SK-N-SH treated with all-trans-retinoic acid at 6 μM for 48 hours (cell line): Measurements from ENCODE around the gene SLC35D2.

Source experiments
- ATAC-seq: fragments of 200-7000 bp; cut with Tn5 transposase; 3 replicates; pipeline ENCODE4 v1.9.1; 2020; ENCODE audit warnings: mild to moderate bottlenecking, moderate library complexity
- ARNTL ChIP-seq: fragments of 450-650 bp; formaldehyde crosslinking; IDR thresholded peaks from 2 replicates; pipeline ENCODE4 v1.5.0; 2020; ENCODE audit warnings: low read depth, mild to moderate bottlenecking, moderate library complexity, borderline replicate concordance
- BACH2 ChIP-seq: fragments of 250-450 bp; sonication (Bioruptor Pico); IDR thresholded peaks from 2 replicates; pipeline ENCODE4 v1.9.0; 2021; ENCODE audit warnings: mild to moderate bottlenecking, borderline replicate concordance
- CREB5 ChIP-seq: fragments of 250-450 bp; sonication (Bioruptor Pico); IDR thresholded peaks from 2 replicates; pipeline ENCODE4 v1.5.1; 2020; ENCODE audit warnings: low read depth, mild to moderate bottlenecking, moderate library complexity
- CSDC2 ChIP-seq: fragments of 250-450 bp; sonication (Bioruptor Pico); IDR thresholded peaks from 2 replicates; pipeline ENCODE4 v1.5.0; 2020; ENCODE audit warnings: mild to moderate bottlenecking, moderate library complexity
- CSRNP3 ChIP-seq: fragments of 250-450 bp; sonication (Bioruptor Pico); IDR thresholded peaks from 2 replicates; pipeline ENCODE4 v1.5.1; 2021; ENCODE audit warnings: mild to moderate bottlenecking, moderate library complexity
- ESRRG ChIP-seq: fragments of 250-450 bp; sonication (Bioruptor Pico); IDR thresholded peaks from 2 replicates; pipeline ENCODE4 v1.6.1; 2021; ENCODE audit warnings: mild to moderate bottlenecking
- GLIS3 ChIP-seq: fragments of 250-450 bp; sonication (Bioruptor Pico); IDR thresholded peaks from 2 replicates; pipeline ENCODE4 v1.5.0; 2020; ENCODE audit warnings: mild to moderate bottlenecking, moderate library complexity
- ISL1 ChIP-seq: fragments of 250-450 bp; sonication (Bioruptor Pico); IDR thresholded peaks from 2 replicates; pipeline ENCODE4 v2.1.2; 2022; ENCODE audit warnings: mild to moderate bottlenecking, moderate library complexity
- OSR1 ChIP-seq: fragments of 250-450 bp; sonication (Bioruptor Pico); IDR thresholded peaks from 2 replicates; pipeline ENCODE4 v1.8.0; 2022; ENCODE audit warnings: moderate library complexity, mild to moderate bottlenecking, inconsistent platforms
- PATZ1 ChIP-seq: fragments of 250-450 bp; sonication (Bioruptor Pico); IDR thresholded peaks from 2 replicates; pipeline ENCODE4 v1.8.0; 2020; ENCODE audit warnings: mild to moderate bottlenecking, moderate library complexity, borderline replicate concordance
- POU6F1 ChIP-seq: fragments of 250-450 bp; sonication (Bioruptor Pico); IDR thresholded peaks from 2 replicates; pipeline ENCODE4 v1.8.0; 2021; ENCODE audit warnings: low read depth, mild to moderate bottlenecking, moderate library complexity, borderline replicate concordance
- PPARA ChIP-seq: fragments of 250-450 bp; sonication (Bioruptor Pico); IDR thresholded peaks from 2 replicates; pipeline ENCODE4 v1.5.0; 2020; ENCODE audit warnings: mild to moderate bottlenecking, borderline replicate concordance
- SNAI2 ChIP-seq: fragments of 250-450 bp; sonication (Bioruptor Pico); IDR thresholded peaks from 2 replicates; pipeline ENCODE4 v1.5.0; 2020; ENCODE audit warnings: mild to moderate bottlenecking, moderate library complexity
- TCF4 ChIP-seq: fragments of 250-450 bp; sonication (Bioruptor Pico); IDR thresholded peaks from 2 replicates; pipeline ENCODE4 v1.8.0; 2021; ENCODE audit warnings: mild to moderate bottlenecking, moderate library complexity, borderline replicate concordance
- TOX ChIP-seq: fragments of 250-450 bp; sonication (Bioruptor Pico); IDR thresholded peaks from 2 replicates; pipeline ENCODE4 v1.8.0; 2021; ENCODE audit warnings: mild to moderate bottlenecking, moderate library complexity, borderline replicate concordance
- TSHZ2 ChIP-seq: fragments of 250-450 bp; sonication (Bioruptor Pico); IDR thresholded peaks from 2 replicates; pipeline ENCODE4 v1.5.0; 2020; ENCODE audit warnings: mild to moderate bottlenecking, moderate library complexity
- ZFP3 ChIP-seq: fragments of 250-450 bp; sonication (Bioruptor Pico); IDR thresholded peaks from 2 replicates; pipeline ENCODE4 v1.5.0; 2020; ENCODE audit warnings: mild to moderate bottlenecking, moderate library complexity
- ZFP30 ChIP-seq: fragments of 450-650 bp; formaldehyde crosslinking; IDR thresholded peaks from 2 replicates; pipeline ENCODE4 v1.5.0; 2022; ENCODE audit warnings: mild to moderate bottlenecking, moderate library complexity
- ZNF565 ChIP-seq: fragments of 450-650 bp; formaldehyde crosslinking; conservative IDR thresholded peaks from 2 replicates; pipeline ENCODE4 v1.5.0; 2020; ENCODE audit warnings: low read depth, mild to moderate bottlenecking, moderate library complexity
- ZNF70 ChIP-seq: fragments of 450-650 bp; formaldehyde crosslinking; IDR thresholded peaks from 2 replicates; pipeline ENCODE4 v1.5.0; 2020; ENCODE audit warnings: mild to moderate bottlenecking, moderate library complexity
- ZNF8 ChIP-seq: fragments of 450-650 bp; formaldehyde crosslinking; IDR thresholded peaks from 2 replicates; pipeline ENCODE4 v1.5.0; 2020; ENCODE audit warnings: mild to moderate bottlenecking, moderate library complexity

SLC35D2 gene

GRCh38 chr9:96425500-96426169, 42.1 kb upstream of the SLC35D2 start:
- TF ChIP-seq PATZ1, result no peak
- no peak for TF ChIP-seq TCF4 (CRISPR knock-in tag)
- TF ChIP-seq GLIS3 (CRISPR knock-in tag), result no peak
- TF ChIP-seq ZNF8 (CRISPR knock-in tag), result no peak
- no peak for TF ChIP-seq POU6F1 (CRISPR knock-in tag)
- no peak for TF ChIP-seq ARNTL (CRISPR knock-in tag)
- TF ChIP-seq TOX, result no peak
- no peak for TF ChIP-seq CSDC2 (CRISPR knock-in tag)
- no peak for TF ChIP-seq ZNF70 (CRISPR knock-in tag)
- TF ChIP-seq PPARA (CRISPR knock-in tag), result no peak
- no peak for TF ChIP-seq ZFP3 (CRISPR knock-in tag)
- no peak for TF ChIP-seq ZFP30 (CRISPR knock-in tag)
- TF ChIP-seq SNAI2 (CRISPR knock-in tag), result no peak
- TF ChIP-seq CSRNP3 (CRISPR knock-in tag), result no peak
- no peak for TF ChIP-seq ESRRG (CRISPR knock-in tag)
- no peak for TF ChIP-seq ZNF565 (CRISPR knock-in tag)
- no peak for TF ChIP-seq OSR1 (CRISPR knock-in tag)
- no peak for TF ChIP-seq ISL1
- no peak for TF ChIP-seq CREB5 (CRISPR knock-in tag)
- ATAC-seq, result no peak

GRCh38 chr9:96423985-96424336, 40.5 kb upstream of the SLC35D2 start:
- no peak for ATAC-seq

More at GRCh38 chr9:96423985-96424336, 40.5 kb upstream of the SLC35D2 start:
- no peak for TF ChIP-seq TOX
- no peak for TF ChIP-seq CREB5 (CRISPR knock-in tag)
- no peak for TF ChIP-seq ZFP30 (CRISPR knock-in tag)
- no peak for TF ChIP-seq GLIS3 (CRISPR knock-in tag)
- no peak for TF ChIP-seq BACH2 (CRISPR knock-in tag)
- TF ChIP-seq ZNF8 (CRISPR knock-in tag), result no peak
- TF ChIP-seq ZNF70 (CRISPR knock-in tag), result no peak
- TF ChIP-seq ARNTL (CRISPR knock-in tag), result no peak
- TF ChIP-seq PPARA (CRISPR knock-in tag), result no peak
- no peak for TF ChIP-seq TCF4 (CRISPR knock-in tag)
- no peak for TF ChIP-seq ESRRG (CRISPR knock-in tag)
- TF ChIP-seq ZFP3 (CRISPR knock-in tag), result no peak
- TF ChIP-seq TSHZ2 (CRISPR knock-in tag), result no peak
- TF ChIP-seq, all 23 proteins: peak for 0
